HEK293 (cell line): ENCODE measurements around the gene ATP23.

ENCODE experiments used
- CTCF ChIA-PET: fragments of 350-600 bp; formaldehyde crosslinking; extraction: SDS; loops from one replicate; lab custom pipeline; 2021; ENCODE audit warnings: antibody characterized with exemption; lab: Yijun Ruan, JAX
- POLR2A ChIA-PET: fragments of 300-600 bp; formaldehyde crosslinking; extraction: SDS; loops from one replicate; lab custom pipeline; 2020; ENCODE audit warnings: antibody characterized with exemption, inconsistent platforms; lab: Yijun Ruan, JAX
- H3K27ac ChIP-seq: fragments of 200-500 bp; sonication (Bioruptor generic); 2 replicates; pipeline ENCODE4 v1.5.1; 2014; ENCODE audit warnings: low read depth, low read length, control low read depth, inconsistent platforms; ENCODE audit errors: extremely low read depth
- H3K36me3 ChIP-seq, 2 experiments: fragments of 200-500 bp in 1 of 2; sonication (Bioruptor generic) in 1 of 2; 1 replicate in 1 of 2; 2 replicates in 1 of 2; pipeline ENCODE4 v1.5.1; 2014 to 2017; ENCODE audit warnings: inconsistent platforms in 2 of 2, low read length in 2 of 2; ENCODE audit not compliant: control insufficient read depth in 2 of 2, insufficient read depth in 1 of 2
- H3K4me1 ChIP-seq: fragments of 200-500 bp; sonication (Bioruptor generic); 2 replicates; pipeline ENCODE4 v1.5.1; 2014; ENCODE audit warnings: mild to moderate bottlenecking, low read length, inconsistent platforms; ENCODE audit not compliant: control insufficient read depth, insufficient read depth
- H3K4me3 ChIP-seq: 2 replicates; pipeline ENCODE4 v1.5.1; 2011; ENCODE audit warnings: low read depth, mild to moderate bottlenecking, control low read depth, low read length, moderate library complexity
- H3K9me3 ChIP-seq: fragments of 200-500 bp; sonication (Bioruptor generic); 2 replicates; pipeline ENCODE4 v1.5.1; 2014; ENCODE audit warnings: low read depth, low read length, inconsistent platforms; ENCODE audit not compliant: control insufficient read depth, insufficient read depth
- FEZF1 ChIP-seq: fragments of 450-650 bp; formaldehyde crosslinking; IDR thresholded peaks from 2 replicates; pipeline ENCODE4 v1.5.1; 2016; ENCODE audit warnings: missing biosample characterization, missing genetic modification characterization
- KLF16 ChIP-seq: fragments of 450-650 bp; formaldehyde crosslinking; IDR thresholded peaks from 2 replicates; pipeline ENCODE4 v1.5.1; 2017; ENCODE audit warnings: missing biosample characterization, missing genetic modification characterization
- OSR2 ChIP-seq: fragments of 450-650 bp; formaldehyde crosslinking; IDR thresholded peaks from 2 replicates; pipeline ENCODE4 v1.5.1; 2016; ENCODE audit warnings: missing biosample characterization, missing genetic modification characterization
- SETDB1 ChIP-seq: IDR thresholded peaks from one replicate; pipeline ENCODE4 v1.6.1; 2017; ENCODE audit warnings: mild to moderate bottlenecking, low read length, moderate library complexity, mixed read lengths; ENCODE audit not compliant: insufficient read length
- SP7 ChIP-seq: fragments of 450-650 bp; formaldehyde crosslinking; IDR thresholded peaks from 2 replicates; pipeline ENCODE4 v1.5.1; 2016; ENCODE audit warnings: missing biosample characterization, missing genetic modification characterization
- YY1 ChIP-seq: fragments of 450-650 bp; formaldehyde crosslinking; IDR thresholded peaks from 2 replicates; pipeline ENCODE4 v1.5.1; 2018; ENCODE audit warnings: missing biosample characterization, missing genetic modification characterization
- YY2 ChIP-seq: fragments of 450-650 bp; formaldehyde crosslinking; IDR thresholded peaks from 2 replicates; pipeline ENCODE4 v1.5.1; 2016; ENCODE audit warnings: missing biosample characterization, missing genetic modification characterization
- ZBTB1 ChIP-seq: fragments of 450-650 bp; formaldehyde crosslinking; IDR thresholded peaks from 2 replicates; pipeline ENCODE4 v1.5.1; 2016; ENCODE audit warnings: missing biosample characterization, missing genetic modification characterization
- ZBTB21 ChIP-seq: fragments of 450-650 bp; formaldehyde crosslinking; IDR thresholded peaks from 2 replicates; pipeline ENCODE4 v1.5.1; 2017; ENCODE audit warnings: missing biosample characterization, missing genetic modification characterization
- ZBTB7A ChIP-seq: fragments of 450-650 bp; formaldehyde crosslinking; IDR thresholded peaks from 2 replicates; pipeline ENCODE4 v1.5.1; 2016; ENCODE audit warnings: low read depth, missing biosample characterization, missing genetic modification characterization
- ZBTB8A ChIP-seq: fragments of 450-650 bp; formaldehyde crosslinking; IDR thresholded peaks from 2 replicates; pipeline ENCODE4 v1.5.1; 2016; ENCODE audit warnings: missing biosample characterization, missing genetic modification characterization
- ZNF112 ChIP-seq: fragments of 450-650 bp; formaldehyde crosslinking; IDR thresholded peaks from 2 replicates; pipeline ENCODE4 v1.5.0; 2017; ENCODE audit warnings: missing biosample characterization, missing genetic modification characterization
- ZNF133 ChIP-seq: fragments of 450-650 bp; formaldehyde crosslinking; IDR thresholded peaks from 2 replicates; pipeline ENCODE4 v1.5.1; 2016; ENCODE audit warnings: missing biosample characterization, missing genetic modification characterization
- ZNF155 ChIP-seq: fragments of 450-650 bp; formaldehyde crosslinking; IDR thresholded peaks from 2 replicates; pipeline ENCODE4 v1.5.1; 2016; ENCODE audit warnings: missing biosample characterization, missing genetic modification characterization
- ZNF16 ChIP-seq: fragments of 450-650 bp; formaldehyde crosslinking; IDR thresholded peaks from 2 replicates; pipeline ENCODE4 v1.5.1; 2016; ENCODE audit warnings: low read depth, missing biosample characterization, missing genetic modification characterization
- ZNF23 ChIP-seq: fragments of 450-650 bp; formaldehyde crosslinking; IDR thresholded peaks from 2 replicates; pipeline ENCODE4 v1.5.1; 2016; ENCODE audit warnings: missing biosample characterization, missing genetic modification characterization, borderline replicate concordance
- ZNF24 ChIP-seq: fragments of 450-650 bp; formaldehyde crosslinking; IDR thresholded peaks from 2 replicates; pipeline ENCODE4 v1.5.1; 2016; ENCODE audit warnings: missing biosample characterization, missing genetic modification characterization
- ZNF292 ChIP-seq: fragments of 450-650 bp; formaldehyde crosslinking; IDR thresholded peaks from 2 replicates; pipeline ENCODE4 v1.5.1; 2016; ENCODE audit warnings: low read depth, missing biosample characterization, missing genetic modification characterization, borderline replicate concordance
- ZNF354C ChIP-seq: fragments of 450-650 bp; formaldehyde crosslinking; IDR thresholded peaks from 2 replicates; pipeline ENCODE4 v1.5.1; 2016; ENCODE audit warnings: missing biosample characterization, missing genetic modification characterization, low read depth, borderline replicate concordance
- ZNF366 ChIP-seq: fragments of 450-650 bp; formaldehyde crosslinking; conservative IDR thresholded peaks from 2 replicates; pipeline ENCODE4 v1.5.1; 2016; ENCODE audit warnings: missing biosample characterization, missing genetic modification characterization
- ZNF37A ChIP-seq: fragments of 450-650 bp; IDR thresholded peaks from 2 replicates; pipeline ENCODE4 v1.5.1; 2018; ENCODE audit warnings: missing biosample characterization, missing genetic modification characterization
- ZNF548 ChIP-seq: fragments of 450-650 bp; formaldehyde crosslinking; IDR thresholded peaks from 2 replicates; pipeline ENCODE4 v1.5.1; 2016; ENCODE audit warnings: missing biosample characterization, missing genetic modification characterization
- ZNF561 ChIP-seq: fragments of 450-650 bp; IDR thresholded peaks from 2 replicates; pipeline ENCODE4 v1.5.1; 2018; ENCODE audit warnings: missing biosample characterization, missing genetic modification characterization, borderline replicate concordance
- ZNF629 ChIP-seq: fragments of 450-650 bp; formaldehyde crosslinking; IDR thresholded peaks from 2 replicates; pipeline ENCODE4 v1.5.1; 2017; ENCODE audit warnings: missing biosample characterization, missing genetic modification characterization
- ZSCAN30 ChIP-seq: fragments of 450-650 bp; IDR thresholded peaks from 2 replicates; pipeline ENCODE4 v1.5.1; 2018; ENCODE audit warnings: missing biosample characterization, mild to moderate bottlenecking, missing genetic modification characterization, moderate library complexity
- ZXDB ChIP-seq: fragments of 450-650 bp; formaldehyde crosslinking; IDR thresholded peaks from 2 replicates; pipeline ENCODE4 v1.5.1; 2016; ENCODE audit warnings: missing biosample characterization, missing genetic modification characterization
- TF ChIP-seq, protein P1 (sequence below): fragments of 450-650 bp; formaldehyde crosslinking; IDR thresholded peaks from 2 replicates; pipeline ENCODE4 v1.5.1; 2016; ENCODE audit warnings: missing biosample characterization, missing genetic modification characterization
- TF ChIP-seq, protein P2 (sequence below): fragments of 450-650 bp; formaldehyde crosslinking; IDR thresholded peaks from 2 replicates; pipeline ENCODE4 v1.5.1; 2016; ENCODE audit warnings: missing biosample characterization, missing genetic modification characterization
- TF ChIP-seq, protein P3 (sequence below): fragments of 450-650 bp; formaldehyde crosslinking; IDR thresholded peaks from 2 replicates; pipeline ENCODE4 v1.5.1; 2016; ENCODE audit warnings: missing biosample characterization, missing genetic modification characterization
- TF ChIP-seq, protein P4 (sequence below): fragments of 450-650 bp; formaldehyde crosslinking; IDR thresholded peaks from 2 replicates; pipeline ENCODE4 v1.5.1; 2016; ENCODE audit warnings: missing biosample characterization, missing genetic modification characterization
- TF ChIP-seq, protein P5 (sequence below): fragments of 450-650 bp; formaldehyde crosslinking; IDR thresholded peaks from 2 replicates; pipeline ENCODE4 v1.5.0; 2017; ENCODE audit warnings: missing biosample characterization, missing genetic modification characterization, borderline replicate concordance

ATP23 gene

DNA sequence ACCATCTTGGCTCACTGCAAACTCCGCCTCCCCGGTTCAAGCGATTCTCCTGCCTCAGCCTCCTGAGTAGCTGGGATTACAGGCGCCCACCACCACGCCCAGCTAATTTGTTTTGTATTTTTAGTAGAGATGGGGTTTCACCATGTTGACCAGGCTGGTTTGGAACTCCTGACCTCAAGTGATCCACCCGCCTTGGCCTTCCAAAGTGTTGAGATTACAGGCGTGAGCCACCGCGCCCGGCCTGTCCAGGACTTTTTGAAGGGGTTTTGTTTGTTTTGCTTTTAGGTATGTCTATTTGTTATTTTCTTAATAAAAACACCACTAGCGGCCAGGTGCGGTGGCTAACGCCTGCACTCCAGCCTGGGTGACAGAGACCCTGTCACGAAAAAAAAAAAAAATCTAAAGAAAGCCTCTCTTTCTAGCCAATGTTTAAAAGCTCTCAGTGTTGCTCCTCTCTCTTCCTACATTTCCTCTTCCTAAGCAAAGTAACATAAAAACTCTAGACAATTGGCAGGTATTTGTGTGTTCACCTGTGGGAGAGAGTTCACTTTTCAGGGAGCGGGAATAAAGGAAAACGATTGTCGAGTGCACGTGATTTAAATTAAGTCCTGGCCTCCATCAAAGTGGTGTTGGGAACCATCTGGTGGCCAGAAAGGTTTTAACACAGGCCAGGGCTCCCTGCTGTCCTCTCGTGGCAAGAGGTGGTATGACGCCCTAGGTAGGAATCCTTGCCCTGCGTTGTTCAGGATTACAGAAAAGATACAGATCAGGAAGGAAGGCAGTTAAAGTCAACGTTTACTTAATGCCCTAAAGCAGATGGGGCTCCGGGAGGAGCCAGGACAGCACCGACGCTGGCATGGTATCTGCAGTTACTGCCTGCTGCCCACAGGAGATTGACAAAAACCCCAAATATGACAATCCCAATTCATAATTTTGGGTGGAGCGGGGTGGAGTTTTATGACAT lies 36.2 kb upstream of the ATP23 start:
- H3K36me3 ChIP-seq: no peaks in the 10 kb centered on the region
- CTCF ChIA-PET: interaction anchor here (0.6 to 7.6 kb wide), 39 partner anchors 9 to 1796 kb away, joined by 3 to 120 read pairs (median 4); no protein-coding TSS in a partner anchor
- H3K4me3 ChIP-seq: no peak overlapping the region
- H3K9me3 ChIP-seq: no peaks in the 10 kb centered on the region
- POLR2A ChIA-PET: interaction anchor here (0.6 to 0.7 kb wide), 3 partner anchors 37 to 267 kb away, joined by 4 to 9 read pairs (median 4); no protein-coding TSS in a partner anchor
- no peak overlapping the region for H3K27ac ChIP-seq
- no peaks in the 10 kb centered on the region for H3K4me1 ChIP-seq
- no peak for TF ChIP-seq YY1
- TF ChIP-seq, protein P1, sequence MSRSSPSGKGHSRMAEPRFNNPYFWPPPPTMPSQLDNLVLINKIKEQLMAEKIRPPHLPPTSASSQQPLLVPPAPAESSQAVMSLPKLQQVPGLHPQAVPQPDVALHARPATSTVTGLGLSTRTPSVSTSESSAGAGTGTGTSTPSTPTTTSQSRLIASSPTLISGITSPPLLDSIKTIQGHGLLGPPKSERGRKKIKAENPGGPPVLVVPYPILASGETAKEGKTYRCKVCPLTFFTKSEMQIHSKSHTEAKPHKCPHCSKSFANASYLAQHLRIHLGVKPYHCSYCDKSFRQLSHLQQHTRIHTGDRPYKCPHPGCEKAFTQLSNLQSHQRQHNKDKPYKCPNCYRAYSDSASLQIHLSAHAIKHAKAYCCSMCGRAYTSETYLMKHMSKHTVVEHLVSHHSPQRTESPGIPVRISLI (tag by site-specific recombination): no peak; the same call in 1 of the 2 replicates
- no peak for TF ChIP-seq ZNF133 (tag by site-specific recombination)
- TF ChIP-seq, protein P2, sequence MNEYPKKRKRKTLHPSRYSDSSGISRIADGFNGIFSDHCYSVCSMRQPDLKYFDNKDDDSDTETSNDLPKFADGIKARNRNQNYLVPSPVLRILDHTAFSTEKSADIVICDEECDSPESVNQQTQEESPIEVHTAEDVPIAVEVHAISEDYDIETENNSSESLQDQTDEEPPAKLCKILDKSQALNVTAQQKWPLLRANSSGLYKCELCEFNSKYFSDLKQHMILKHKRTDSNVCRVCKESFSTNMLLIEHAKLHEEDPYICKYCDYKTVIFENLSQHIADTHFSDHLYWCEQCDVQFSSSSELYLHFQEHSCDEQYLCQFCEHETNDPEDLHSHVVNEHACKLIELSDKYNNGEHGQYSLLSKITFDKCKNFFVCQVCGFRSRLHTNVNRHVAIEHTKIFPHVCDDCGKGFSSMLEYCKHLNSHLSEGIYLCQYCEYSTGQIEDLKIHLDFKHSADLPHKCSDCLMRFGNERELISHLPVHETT (tag by site-specific recombination): no peak; the same call in 1 of the 2 replicates
- TF ChIP-seq, protein P3, sequence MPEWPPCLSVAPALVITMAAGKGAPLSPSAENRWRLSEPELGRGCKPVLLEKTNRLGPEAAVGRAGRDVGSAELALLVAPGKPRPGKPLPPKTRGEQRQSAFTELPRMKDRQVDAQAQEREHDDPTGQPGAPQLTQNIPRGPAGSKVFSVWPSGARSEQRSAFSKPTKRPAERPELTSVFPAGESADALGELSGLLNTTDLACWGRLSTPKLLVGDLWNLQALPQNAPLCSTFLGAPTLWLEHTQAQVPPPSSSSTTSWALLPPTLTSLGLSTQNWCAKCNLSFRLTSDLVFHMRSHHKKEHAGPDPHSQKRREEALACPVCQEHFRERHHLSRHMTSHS (tag by site-specific recombination): no peak
- no peak for TF ChIP-seq ZNF112
- 0 out of 2 replicates have a peak, but pooled peaks have one; percentile 44 for TF ChIP-seq ZXDB
- 0 out of 2 replicates have a peak, but pooled peaks have one; percentile 25 for TF ChIP-seq KLF16
- TF ChIP-seq ZNF16 (tag by site-specific recombination): no peak
- peak; percentile 70 for TF ChIP-seq ZNF629 (tag by site-specific recombination)
- peak; percentile 60 for TF ChIP-seq ZNF24 (tag by site-specific recombination)
- no peak for TF ChIP-seq ZNF292 (tag by site-specific recombination)
- TF ChIP-seq ZNF37A: peak; percentile 21; the same call in 1 of the 2 replicates
- TF ChIP-seq, protein P4, sequence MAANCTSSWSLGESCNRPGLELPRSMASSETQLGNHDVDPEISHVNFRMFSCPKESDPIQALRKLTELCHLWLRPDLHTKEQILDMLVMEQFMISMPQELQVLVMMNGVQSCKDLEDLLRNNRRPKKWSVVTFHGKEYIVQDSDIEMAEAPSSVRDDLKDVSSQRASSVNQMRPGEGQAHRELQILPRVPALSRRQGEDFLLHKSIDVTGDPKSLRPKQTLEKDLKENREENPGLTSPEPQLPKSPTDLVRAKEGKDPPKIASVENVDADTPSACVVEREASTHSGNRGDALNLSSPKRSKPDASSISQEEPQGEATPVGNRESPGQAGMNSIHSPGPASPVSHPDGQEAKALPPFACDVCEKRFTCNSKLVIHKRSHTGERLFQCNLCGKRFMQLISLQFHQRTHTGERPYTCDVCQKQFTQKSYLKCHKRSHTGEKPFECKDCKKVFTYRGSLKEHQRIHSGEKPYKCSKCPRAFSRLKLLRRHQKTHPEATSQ: no peak
- TF ChIP-seq FEZF1 (tag by site-specific recombination): no peak
- no peak for TF ChIP-seq ZNF548
- no peak for TF ChIP-seq ZNF23 (tag by site-specific recombination)
- TF ChIP-seq YY2: no peak
- TF ChIP-seq SETDB1: no peak
- TF ChIP-seq ZNF155 (tag by site-specific recombination): no peak
- no peak for TF ChIP-seq ZNF354C (tag by site-specific recombination)
- TF ChIP-seq ZBTB8A: 0 out of 2 replicates have a peak, but pooled peaks have one; percentile 22
- TF ChIP-seq SP7 (tag by site-specific recombination): peak; percentile 72
- TF ChIP-seq ZBTB21: peak; percentile 18; the same call in 1 of the 2 replicates
- TF ChIP-seq OSR2: no peak
- no peak for TF ChIP-seq ZBTB1 (tag by site-specific recombination)
- TF ChIP-seq ZNF561 (tag by site-specific recombination): 0 out of 2 replicates have a peak, but pooled peaks have one; percentile 77
- peak; percentile 66 for TF ChIP-seq ZNF366 (tag by site-specific recombination)
- no peak for TF ChIP-seq ZBTB7A
- peak; percentile 91 for TF ChIP-seq ZSCAN30 (tag by site-specific recombination)
- TF ChIP-seq, protein P5, sequence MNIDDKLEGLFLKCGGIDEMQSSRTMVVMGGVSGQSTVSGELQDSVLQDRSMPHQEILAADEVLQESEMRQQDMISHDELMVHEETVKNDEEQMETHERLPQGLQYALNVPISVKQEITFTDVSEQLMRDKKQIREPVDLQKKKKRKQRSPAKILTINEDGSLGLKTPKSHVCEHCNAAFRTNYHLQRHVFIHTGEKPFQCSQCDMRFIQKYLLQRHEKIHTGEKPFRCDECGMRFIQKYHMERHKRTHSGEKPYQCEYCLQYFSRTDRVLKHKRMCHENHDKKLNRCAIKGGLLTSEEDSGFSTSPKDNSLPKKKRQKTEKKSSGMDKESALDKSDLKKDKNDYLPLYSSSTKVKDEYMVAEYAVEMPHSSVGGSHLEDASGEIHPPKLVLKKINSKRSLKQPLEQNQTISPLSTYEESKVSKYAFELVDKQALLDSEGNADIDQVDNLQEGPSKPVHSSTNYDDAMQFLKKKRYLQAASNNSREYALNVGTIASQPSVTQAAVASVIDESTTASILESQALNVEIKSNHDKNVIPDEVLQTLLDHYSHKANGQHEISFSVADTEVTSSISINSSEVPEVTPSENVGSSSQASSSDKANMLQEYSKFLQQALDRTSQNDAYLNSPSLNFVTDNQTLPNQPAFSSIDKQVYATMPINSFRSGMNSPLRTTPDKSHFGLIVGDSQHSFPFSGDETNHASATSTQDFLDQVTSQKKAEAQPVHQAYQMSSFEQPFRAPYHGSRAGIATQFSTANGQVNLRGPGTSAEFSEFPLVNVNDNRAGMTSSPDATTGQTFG: no peak
